Left lung (tissue), 10 donors: ENCODE data around the gene PTPRR. TPM values are rescaled to one million over a fixed set of nuclear protein-coding genes. Genes with fewer than 3 reads are reported as not detected.

Source experiments
- ATAC-seq: fragments of 200-7000 bp; cut with Tn5 transposase; one replicate; pipeline ENCODE4 v1.9.1; 2020; ENCODE audit warnings: moderate library complexity
- DNase-seq, 4 donors: peaks; one replicate each; pipeline ENCODE4 v3.0.0-alpha.2; 2013 to 2020
- H3K27ac ChIP-seq, 2 donors: fragments of 200-600 bp; sonication (generic) in 1 of 2; one replicate each; pipeline versions ENCODE4 v1.5.0 to v1.8.0; 2020 to 2021
- H3K27me3 ChIP-seq, 2 donors: fragments of 200-600 bp; sonication (generic) in 1 of 2; one replicate each; pipeline versions ENCODE4 v1.5.0 to v1.8.0; 2020 to 2021
- H3K36me3 ChIP-seq, 2 donors: fragments of 200-600 bp; sonication (generic) in 1 of 2; one replicate each; pipeline versions ENCODE4 v1.5.0 to v1.8.0; 2020 to 2021
- H3K4me1 ChIP-seq, 2 donors: fragments of 200-600 bp; one replicate each; pipeline ENCODE4 v1.8.0; 2021
- H3K4me3 ChIP-seq, 2 donors: fragments of 200-600 bp; sonication (generic) in 1 of 2; one replicate each; pipeline versions ENCODE4 v1.5.0 to v1.8.0; 2020 to 2021; ENCODE audit warnings: mild to moderate bottlenecking in 1 of 2
- H3K9me3 ChIP-seq, 2 donors: fragments of 200-600 bp; sonication (generic) in 1 of 2; one replicate each; pipeline versions ENCODE4 v1.5.0 to v1.8.0; 2020 to 2021
- intact Hi-C, 2 donors: fragments of 100-400 bp; cut with DNase I; formaldehyde crosslinking; loops; one replicate each; pipeline versions ENCODE4 v1.11.2 to v1.14.2; 2022
- polyA plus RNA-seq, 6 donors: library from polyadenylated mRNA; unstranded; fragments of 120-200 nt; gene quantifications; one replicate each; pipeline ENCODE4 v1.2.1, GENCODE V29; 2013; ENCODE audit not compliant: insufficient read length in 6 of 6
- total RNA-seq, 2 donors: library from RNA; stranded (reverse); fragmentation: NEBNext Ultra II Directional; extraction: Animal tissue kit (Norgen Biotek cat#: 25700); gene quantifications; one replicate each; pipeline ENCODE4 v1.2.1, GENCODE V29; 2021
- TF ChIP-seq, protein P1 (sequence below), 2 donors: fragments of 200-600 bp; sonication (generic) in 1 of 2; IDR thresholded peaks; one replicate each; pipeline versions ENCODE4 v1.5.0 to v1.8.0; 2021; ENCODE audit warnings: antibody characterized with exemption in 2 of 2
- donor health status: DM: no; HTN: yes; CAD: no.
- donor health status: DM: no; HTN: no; CAD: no.

Gene PTPRR
- total and polyA plus RNA-seq, 8 donors: 0.10 to 1.4 (median 0.20) TPM

DNA sequence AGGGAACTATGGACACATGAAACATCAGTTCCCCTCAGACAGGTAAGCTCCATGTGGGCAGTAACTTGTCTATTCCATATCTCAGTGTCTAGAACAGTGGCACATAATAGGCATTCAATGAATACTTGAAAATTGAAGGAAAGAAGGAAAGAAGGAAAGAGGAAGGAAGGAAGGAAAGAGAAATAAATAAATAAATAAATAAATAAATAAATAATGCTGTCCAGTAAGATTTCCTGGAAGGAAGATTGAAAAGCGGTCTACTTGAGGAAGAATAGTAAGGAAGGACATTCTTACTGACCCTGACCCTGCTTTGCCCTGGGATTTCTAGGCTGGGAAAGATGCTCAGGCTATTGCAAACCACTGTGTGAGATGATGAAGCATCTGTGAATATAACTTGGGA lies 91.5 kb downstream of the PTPRR start:
- TF ChIP-seq, protein P1, sequence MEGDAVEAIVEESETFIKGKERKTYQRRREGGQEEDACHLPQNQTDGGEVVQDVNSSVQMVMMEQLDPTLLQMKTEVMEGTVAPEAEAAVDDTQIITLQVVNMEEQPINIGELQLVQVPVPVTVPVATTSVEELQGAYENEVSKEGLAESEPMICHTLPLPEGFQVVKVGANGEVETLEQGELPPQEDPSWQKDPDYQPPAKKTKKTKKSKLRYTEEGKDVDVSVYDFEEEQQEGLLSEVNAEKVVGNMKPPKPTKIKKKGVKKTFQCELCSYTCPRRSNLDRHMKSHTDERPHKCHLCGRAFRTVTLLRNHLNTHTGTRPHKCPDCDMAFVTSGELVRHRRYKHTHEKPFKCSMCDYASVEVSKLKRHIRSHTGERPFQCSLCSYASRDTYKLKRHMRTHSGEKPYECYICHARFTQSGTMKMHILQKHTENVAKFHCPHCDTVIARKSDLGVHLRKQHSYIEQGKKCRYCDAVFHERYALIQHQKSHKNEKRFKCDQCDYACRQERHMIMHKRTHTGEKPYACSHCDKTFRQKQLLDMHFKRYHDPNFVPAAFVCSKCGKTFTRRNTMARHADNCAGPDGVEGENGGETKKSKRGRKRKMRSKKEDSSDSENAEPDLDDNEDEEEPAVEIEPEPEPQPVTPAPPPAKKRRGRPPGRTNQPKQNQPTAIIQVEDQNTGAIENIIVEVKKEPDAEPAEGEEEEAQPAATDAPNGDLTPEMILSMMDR (IDR thresholded peaks at IDR 0.05): no peak
- Histone ChIP-seq H3K4me1 (no peaks in the 10 kb centered on the region), H3K4me3 (no peak overlapping the region), H3K36me3 (no peaks in the 10 kb centered on the region), H3K9me3 (no peaks in the 10 kb centered on the region), H3K27me3 (no peaks in the 10 kb centered on the region), H3K27ac (no peak overlapping the region)
- intact Hi-C loops: no loop called here
- ATAC-seq (no peak), DNase-seq (no peak)

DNA sequence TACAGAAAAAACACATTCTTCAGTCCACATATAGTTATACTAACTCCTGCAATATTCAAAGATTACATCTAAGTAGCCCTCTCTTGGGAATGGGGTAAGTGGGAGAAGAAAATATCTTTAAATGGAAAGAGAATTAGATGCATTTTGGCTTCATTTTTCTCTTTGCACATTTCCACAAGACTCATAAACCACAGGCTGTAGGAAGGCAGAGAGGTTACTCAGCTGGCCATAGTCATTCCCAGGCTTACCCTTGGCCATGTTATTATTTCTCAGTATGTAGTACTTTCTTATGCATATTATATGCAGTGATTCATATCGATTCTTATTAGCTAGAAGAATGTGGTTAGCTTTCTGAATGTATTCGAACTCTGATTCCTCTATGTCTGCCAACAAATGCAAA lies 92.2 kb downstream of the PTPRR start:
- ATAC-seq (no peak), DNase-seq (no peak)
- no peaks in the 10 kb centered on the region for H3K4me1 ChIP-seq
- TF ChIP-seq, protein P1 (IDR thresholded peaks at IDR 0.05): no peak
- H3K4me3 ChIP-seq: no peak overlapping the region
- no peaks in the 10 kb centered on the region for H3K36me3 ChIP-seq
- intact Hi-C loops: no loop called here
- no peak overlapping the region for H3K27ac ChIP-seq
- no peaks in the 10 kb centered on the region for H3K27me3 ChIP-seq
- no peaks in the 10 kb centered on the region for H3K9me3 ChIP-seq

DNA sequence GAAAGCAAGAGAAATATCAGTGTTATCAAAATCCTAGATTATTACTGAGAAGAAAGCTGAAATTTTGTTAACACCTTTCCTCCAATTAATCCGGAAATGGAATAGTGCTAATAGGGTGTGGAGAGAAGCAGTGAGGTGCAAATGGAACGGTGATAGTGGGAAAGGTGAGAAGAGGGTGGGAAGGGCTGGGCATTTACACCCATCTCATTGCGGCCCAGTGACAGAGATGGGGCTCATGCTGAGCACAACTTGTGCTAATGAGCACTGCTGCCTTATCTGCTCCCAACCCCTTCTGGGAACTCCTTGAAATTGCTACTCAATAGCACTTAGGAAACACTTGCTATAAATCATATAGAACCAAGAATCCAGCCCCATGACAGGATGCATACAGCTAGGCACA lies 94.4 kb downstream of the PTPRR start:
- H3K27me3 ChIP-seq: no peaks in the 10 kb centered on the region
- no peaks in the 10 kb centered on the region for H3K36me3 ChIP-seq
- peak; percentile 41 for ATAC-seq
- DNase-seq: no peak
- no peaks in the 10 kb centered on the region for H3K4me1 ChIP-seq
- intact Hi-C loops: no loop called here
- no peak overlapping the region for H3K4me3 ChIP-seq
- H3K9me3 ChIP-seq: no peaks in the 10 kb centered on the region
- H3K27ac ChIP-seq: no peak overlapping the region
- TF ChIP-seq, protein P1 (IDR thresholded peaks at IDR 0.05): no peak

DNA sequence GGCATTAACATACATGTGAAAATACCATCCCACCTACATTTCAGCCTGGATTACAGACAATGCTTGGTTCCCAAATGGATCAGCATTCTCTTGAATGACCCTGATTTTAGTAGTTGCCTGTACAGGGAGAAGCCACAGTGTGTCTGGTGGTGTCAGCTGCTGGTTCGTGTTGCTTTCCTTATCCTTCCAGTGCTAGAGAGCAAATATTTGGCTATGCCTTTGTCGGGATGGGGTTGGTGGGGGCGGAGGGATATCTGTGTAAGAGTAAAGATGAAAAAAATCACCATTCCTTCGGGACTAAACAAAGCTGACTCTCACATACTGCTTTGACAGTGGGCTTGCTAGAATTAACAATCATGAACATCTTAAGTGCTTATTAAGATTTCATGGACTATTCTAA lies 96.0 kb downstream of the PTPRR start:
- intact Hi-C loops: no loop called here
- no peak for DNase-seq

DNA sequence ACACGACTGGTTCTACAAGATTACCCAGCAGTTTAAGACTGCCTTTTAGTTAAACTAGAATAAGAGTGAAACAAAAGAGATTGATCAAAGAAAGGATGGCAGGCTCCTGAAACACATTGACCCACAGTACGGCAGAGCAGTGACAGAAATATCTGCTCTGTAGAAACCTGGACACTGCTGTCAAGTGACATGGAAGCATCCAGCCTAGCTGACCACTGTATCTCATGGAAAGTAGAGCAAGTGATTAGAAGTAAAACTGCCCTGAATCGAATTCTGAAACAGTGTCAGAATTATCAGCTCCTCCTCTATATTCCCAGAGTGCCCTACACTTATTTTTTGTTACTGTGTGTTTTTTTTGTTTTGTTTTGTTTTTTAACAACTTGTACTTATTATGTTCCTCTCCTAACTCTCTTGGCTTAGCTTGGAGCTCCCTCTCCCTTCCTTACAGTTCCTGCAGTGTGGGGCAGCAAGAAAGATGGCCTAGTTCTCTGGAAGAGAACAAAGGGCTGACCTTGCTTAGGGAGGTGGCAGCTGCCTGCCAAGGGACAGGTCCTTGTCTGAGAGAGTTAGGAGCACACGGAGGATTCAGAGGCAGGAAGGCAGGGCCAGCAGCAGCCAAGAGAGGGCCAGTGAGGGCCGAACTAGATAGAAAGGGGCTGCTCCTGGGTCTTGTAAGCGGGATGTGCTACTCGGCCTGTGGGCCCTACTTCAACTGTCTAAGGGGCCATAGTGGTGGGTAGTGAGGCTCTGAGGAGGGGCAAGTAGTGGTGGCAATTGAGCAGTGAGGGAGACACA lies 97.2 kb downstream of the PTPRR start:
- Histone ChIP-seq H3K27ac (no peak overlapping the region), H3K4me3 (no peak overlapping the region), H3K27me3 (no peaks in the 10 kb centered on the region), H3K36me3 (no peaks in the 10 kb centered on the region), H3K4me1 (no peaks in the 10 kb centered on the region), H3K9me3 (peaks cover 0 to 6% of the 10 kb centered on the region in 2 donors)
- intact Hi-C loops: no loop called here
- TF ChIP-seq, protein P1 (IDR thresholded peaks at IDR 0.05): no peak
- ATAC-seq (no peak), DNase-seq (no peak)

More for the DNA sequence above, 96.0 kb downstream of the PTPRR start:
- no peaks in the 10 kb centered on the region for H3K36me3 ChIP-seq
- no peak for ATAC-seq
- no peak overlapping the region for H3K4me3 ChIP-seq
- no peaks in the 10 kb centered on the region for H3K27me3 ChIP-seq
- no peaks in the 10 kb centered on the region for H3K4me1 ChIP-seq
- TF ChIP-seq, protein P1 (IDR thresholded peaks at IDR 0.05): no peak
- no peak overlapping the region for H3K27ac ChIP-seq
- peaks cover 0 to 6% of the 10 kb centered on the region in 2 donors for H3K9me3 ChIP-seq
